Measurements from ENCODE around the gene CTNNA3.

DNA sequence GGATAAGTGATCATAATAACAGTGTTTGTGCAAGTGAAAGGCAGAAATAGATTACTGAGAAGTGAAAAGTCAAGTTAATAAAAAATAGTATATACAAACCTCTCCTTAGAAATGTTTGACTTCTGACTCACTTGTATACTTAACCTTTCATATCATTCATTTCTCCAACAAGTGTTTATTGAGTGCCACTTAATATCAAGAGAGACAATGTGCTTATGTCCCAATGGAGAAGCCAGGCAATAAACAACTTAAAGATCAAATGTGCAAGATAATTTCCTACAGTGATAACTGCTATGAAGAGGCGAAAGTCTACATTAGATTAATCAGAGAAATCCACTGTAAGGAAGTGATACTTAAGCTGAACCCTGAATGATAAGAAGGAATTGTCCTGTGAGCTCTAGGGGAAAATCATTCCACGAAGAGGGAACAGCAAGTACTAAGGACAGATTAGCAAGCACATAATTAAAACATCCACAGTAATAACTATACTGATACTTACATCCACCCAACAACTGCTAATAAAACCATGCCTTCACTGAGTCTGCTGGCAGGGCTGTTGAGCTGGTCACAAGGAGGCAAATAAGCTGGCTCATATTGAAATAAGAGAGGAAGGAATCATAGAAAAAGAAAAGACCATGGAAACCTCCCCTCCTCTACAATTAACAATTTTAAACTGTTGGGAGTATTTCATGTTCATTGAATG is 203.5 kb downstream of the CTNNA3 start:
- TF ChIP-seq CTCF (IDR thresholded peaks at IDR 0.05 in 2 of 3, conservative IDR thresholded peaks at IDR 0.05 in 1 of 3; ENCODE audit: borderline replicate concordance in 1 of 3, insufficient read depth in 1 of 3, low read depth in 2 of 3, low read length in 2 of 3) (no peak), POLR2AphosphoS5 (IDR thresholded peaks at IDR 0.05; ENCODE audit: low read depth, low read length) (no peak), EZH2 (IDR thresholded peaks at IDR 0.05) (no peak), EZH2phosphoT487 (IDR thresholded peaks at IDR 0.05; ENCODE audit: borderline replicate concordance) (no peak), POLR2A (IDR thresholded peaks at IDR 0.05; ENCODE audit: borderline replicate concordance, extremely low read depth, insufficient read depth, insufficient read length) (no peak), JUND (IDR thresholded peaks at IDR 0.05) (no peak), ZBTB33 (IDR thresholded peaks at IDR 0.05; ENCODE audit: extremely low read depth, insufficient replicate concordance, low read length) (no peak), SP1 (IDR thresholded peaks at IDR 0.05; ENCODE audit: low read depth) (no peak)
